SK-N-SH (cell line): ENCODE measurements around the gene PORCN. TPM values are rescaled to one million over a fixed set of nuclear protein-coding genes. Genes with fewer than 3 reads are reported as not detected.
"Not testable (repeated sequence)": the region's sequence is repeated elsewhere in the genome, so short reads cannot be mapped to it uniquely, and the experiment has no call there.

Experiments used
- CTCF ChIA-PET: fragments of 300-600, 350-600 bp; formaldehyde crosslinking; extraction: SDS; loops from one replicate; lab custom pipeline; 2021; lab: Yijun Ruan, JAX
- POLR2A ChIA-PET: fragments of 350-600 bp; sonication (Branson Sonifier 250); formaldehyde crosslinking; extraction: SDS; loops from one replicate; lab custom pipeline; 2020; ENCODE audit warnings: antibody characterized with exemption, inconsistent platforms; lab: Yijun Ruan, JAX
- DNase-seq: peaks from one replicate; pipeline ENCODE4 v3.0.0; 2012
- H2AFZ ChIP-seq: fragments of 200-600 bp; sonication (generic); 2 replicates; pipeline ENCODE4 v1.8.1; 2016; ENCODE audit warnings: antibody characterized with exemption, mild to moderate bottlenecking, low read depth
- H3F3A ChIP-seq: fragments of 200-600 bp; sonication (generic); replicated peaks from 2 replicates; pipeline ENCODE3; 2016; ENCODE audit warnings: antibody characterized with exemption, mild to moderate bottlenecking; ENCODE audit not compliant: insufficient read depth
- H3K27ac ChIP-seq, 2 experiments: fragments of 200-500 bp in 1 of 2; fragments of 200-600 bp in 1 of 2; sonication (Bioruptor generic) in 1 of 2; sonication (generic), shearing (Covaris generic) in 1 of 2; 2 replicates each; pipeline versions ENCODE4 v1.5.1 to v1.6.1; 2014 to 2016; ENCODE audit warnings: low read depth in 2 of 2, inconsistent platforms in 1 of 2, low read length in 1 of 2, mild to moderate bottlenecking in 1 of 2, mixed read lengths in 1 of 2
- H3K27me3 ChIP-seq: fragments of 200-600 bp; sonication (generic), shearing (Covaris generic); 2 replicates; pipeline ENCODE4 v1.6.1; 2016; ENCODE audit warnings: mixed run types; ENCODE audit not compliant: insufficient read depth
- H3K36me3 ChIP-seq, 2 experiments: fragments of 200-500 bp in 1 of 2; fragments of 200-600 bp in 1 of 2; sonication (Bioruptor generic) in 1 of 2; sonication (generic) in 1 of 2; replicated peaks in 1 of 2; 2 replicates each; pipeline versions ENCODE3 to v1.5.1; 2014 to 2016; ENCODE audit warnings: low read length in 1 of 2, mild to moderate bottlenecking in 1 of 2; ENCODE audit not compliant: insufficient read depth in 2 of 2, control insufficient read depth in 1 of 2
- H3K4me1 ChIP-seq, 2 experiments: fragments of 200-500 bp in 1 of 2; fragments of 200-600 bp in 1 of 2; sonication (Bioruptor generic) in 1 of 2; sonication (generic), shearing (Covaris generic) in 1 of 2; 2 replicates each; pipeline versions ENCODE4 v1.5.1 to v1.6.1; 2014 to 2016; ENCODE audit warnings: low read depth in 1 of 2, low read length in 1 of 2, mixed run types in 1 of 2; ENCODE audit not compliant: insufficient read depth in 2 of 2, control insufficient read depth in 1 of 2
- H3K4me2 ChIP-seq: fragments of 200-600 bp; sonication (generic), shearing (Covaris generic); 2 replicates; pipeline ENCODE4 v1.6.1; 2017; ENCODE audit warnings: mixed run types
- H3K4me3 ChIP-seq, 2 experiments: fragments of 200-500 bp in 1 of 2; fragments of 200-600 bp in 1 of 2; sonication (Bioruptor generic) in 1 of 2; sonication (generic), shearing (Covaris generic) in 1 of 2; 2 replicates each; pipeline versions ENCODE4 v1.5.1 to v1.8.1; 2014 to 2016; ENCODE audit warnings: low read depth in 2 of 2, inconsistent platforms in 1 of 2, low read length in 1 of 2, mild to moderate bottlenecking in 1 of 2, mixed read lengths in 1 of 2, moderate library complexity in 1 of 2
- H3K79me2 ChIP-seq: fragments of 200-600 bp; sonication (generic); 2 replicates; pipeline ENCODE4 v1.8.1; 2017; ENCODE audit warnings: mild to moderate bottlenecking; ENCODE audit not compliant: insufficient read depth
- H3K9ac ChIP-seq: fragments of 200-600 bp; sonication (generic); 2 replicates; pipeline ENCODE4 v1.6.1; 2017; ENCODE audit warnings: mixed run types
- H3K9me2 ChIP-seq: fragments of 200-600 bp; sonication (generic); 2 replicates; pipeline ENCODE4 v1.6.1; 2017; ENCODE audit warnings: mixed run types
- H3K9me3 ChIP-seq: fragments of 200-600 bp; sonication (generic); 2 replicates; pipeline ENCODE4 v1.6.1; 2017; ENCODE audit warnings: mixed run types, mild to moderate bottlenecking, moderate library complexity
- H4K20me1 ChIP-seq: fragments of 200-600 bp; sonication (generic); 2 replicates; pipeline ENCODE4 v1.6.1; 2017; ENCODE audit warnings: mild to moderate bottlenecking, mixed run types; ENCODE audit not compliant: insufficient read depth
- FOSL2 ChIP-seq: IDR thresholded peaks from 2 replicates; pipeline ENCODE4 v1.4.0; 2012; ENCODE audit warnings: low read depth, mild to moderate bottlenecking, moderate library complexity, borderline replicate concordance
- IRF3 ChIP-seq: fragments of 150-350 bp; IDR thresholded peaks from 2 replicates; pipeline ENCODE4 v1.6.1; 2016; ENCODE audit warnings: mild to moderate bottlenecking, low read depth, low read length
- JUND ChIP-seq: IDR thresholded peaks from 2 replicates; pipeline ENCODE4 v1.4.0; 2012
- REST ChIP-seq: IDR thresholded peaks from 2 replicates; pipeline ENCODE4 v1.6.1; 2012; ENCODE audit warnings: mild to moderate bottlenecking, low read depth, low read length, moderate library complexity
- SIN3A ChIP-seq: IDR thresholded peaks from 2 replicates; pipeline ENCODE4 v1.6.1; 2012; ENCODE audit warnings: low read depth, mild to moderate bottlenecking, low read length, moderate library complexity, borderline replicate concordance
- WGBS: methylation state at CpG from one replicate; pipeline ENCODE4 v1.1.6; 2017; ENCODE audit warnings: low lambda C conversion rate; 5-methylcytosine and 5-hydroxymethylcytosine counted together
- polyA plus RNA-seq, 3 experiments: library from polyadenylated mRNA; depleted of rRNA; stranded (reverse); fragments of >200 nt; gene quantifications; 2 replicates each; pipeline ENCODE4 v1.2.3, GENCODE V29; 2012

PORCN gene
- polyA plus RNA-seq, 1 of the 3 experiments (the other 2 are of a cell fraction) = 11.0 TPM

- H3K9ac ChIP-seq, H3K4me1 ChIP-seq, H3K36me3 ChIP-seq, CTCF ChIA-PET, DNase-seq, H3K79me2 ChIP-seq, H2AFZ ChIP-seq, H3K27me3 ChIP-seq, H3K9me2 ChIP-seq, H3K9me3 ChIP-seq, H3K4me2 ChIP-seq, H3F3A ChIP-seq, H4K20me1 ChIP-seq, H3K4me3 ChIP-seq, H3K27ac ChIP-seq, POLR2A ChIA-PET: not testable (repeated sequence)
- 45% methylated on average over 8 of the region's 9 CpGs for WGBS
These were observed 47.0 kb downstream of the PORCN start for GRCh38 chrX:48555731-48556325.

GRCh38 chrX:48558271-48558670 lies 49.5 kb downstream of the PORCN start:
- Histone ChIP-seq H3K36me3 (peaks cover 0 to 3% of the 10 kb centered on the region in 2 experiments), H4K20me1 (no peaks in the 10 kb centered on the region), H3K9ac (no peak overlapping the region), H3K9me3 (no peaks in the 10 kb centered on the region), H2AFZ (no peak overlapping the region), H3K27ac (no peak overlapping the region; a peak in 1 of 4 replicates), H3F3A (peaks cover 8% of the 10 kb centered on the region), H3K9me2 (no peaks in the 10 kb centered on the region), H3K4me1 (no peaks in the 10 kb centered on the region), H3K4me3 (no peak overlapping the region), H3K4me2 (no peak overlapping the region), H3K27me3 (no peaks in the 10 kb centered on the region; the same call in 1 of the 2 replicates), H3K79me2 (no peaks in the 10 kb centered on the region)
- TF ChIP-seq SIN3A (no peak), IRF3 (no peak), REST (no peak), JUND (peak; percentile 21; the same call in 1 of the 2 replicates), FOSL2 (peak; percentile 53; the same call in 1 of the 2 replicates)
- WGBS = 36% methylated on average over 4 of the region's 4 CpGs
- ChIA-PET POLR2A (no interaction called here), CTCF (no interaction called here)
- no peak for DNase-seq
